CD4-positive, alpha-beta T cell treated with Interleukin-15 for 4 hours (primary cell): Measurements from ENCODE around the gene HIVEP3.

Experiments
- DNase-seq: peaks from one replicate; pipeline ENCODE4 v3.0.0-alpha.2; 2020; ENCODE audit warnings: low spot score

The HIVEP3 gene

GRCh38 chr1:41631154-41631553 lies 287.6 kb downstream of the HIVEP3 start:
- DNase-seq, result no peak

- no peak for DNase-seq
Measured at GRCh38 chr1:41629571-41629970, 289.2 kb downstream of the HIVEP3 start.

- DNase-seq, result no peak
Measured at GRCh38 chr1:41629141-41629540, 289.6 kb downstream of the HIVEP3 start.

GRCh38 chr1:41627491-41628280 lies 291.0 kb downstream of the HIVEP3 start:
- DNase-seq, result no peak

GRCh38 chr1:41626616-41627375 lies 291.9 kb downstream of the HIVEP3 start:
- DNase-seq, result no peak

- no peak for DNase-seq
Measured at GRCh38 chr1:41626146-41626545, 292.6 kb downstream of the HIVEP3 start.

GRCh38 chr1:41623736-41624135 lies 295.0 kb downstream of the HIVEP3 start:
- DNase-seq, result no peak

GRCh38 chr1:41622859-41623732 lies 295.6 kb downstream of the HIVEP3 start:
- DNase-seq, result no peak

- DNase-seq, result no peak
Measured at GRCh38 chr1:41622402-41622801, 296.3 kb downstream of the HIVEP3 start.

- no peak for DNase-seq
Measured at GRCh38 chr1:41621791-41622190, 296.9 kb downstream of the HIVEP3 start.

- no peak for DNase-seq
Measured at GRCh38 chr1:41621256-41621655, 297.5 kb downstream of the HIVEP3 start.

- no peak for DNase-seq
Measured at GRCh38 chr1:41620365-41621169, 298.2 kb downstream of the HIVEP3 start.

- no peak for DNase-seq
Measured at GRCh38 chr1:41619511-41620364, 299.0 kb downstream of the HIVEP3 start.

- no peak for DNase-seq
Measured at GRCh38 chr1:41618871-41619270, 299.9 kb downstream of the HIVEP3 start.

- no peak for DNase-seq
Measured at GRCh38 chr1:41618066-41618825, 300.5 kb downstream of the HIVEP3 start.

- DNase-seq, result no peak
Measured at GRCh38 chr1:41617336-41617735, 301.4 kb downstream of the HIVEP3 start.

GRCh38 chr1:41616563-41616962 lies 302.2 kb downstream of the HIVEP3 start:
- DNase-seq, result no peak

GRCh38 chr1:41615981-41616380 lies 302.7 kb downstream of the HIVEP3 start:
- DNase-seq, result no peak

GRCh38 chr1:41615316-41615715 lies 303.4 kb downstream of the HIVEP3 start:
- no peak for DNase-seq

- DNase-seq, result no peak
Measured at GRCh38 chr1:41614818-41615217, 303.9 kb downstream of the HIVEP3 start.
